OCI-LY7 (cell line): ENCODE measurements around the gene GNG12. TPM values are rescaled to one million over a fixed set of nuclear protein-coding genes. Genes with fewer than 3 reads are reported as not detected.

Source experiments
- Bru-seq: library from RNA; stranded (reverse); fragments of 400-500 nt; gene quantifications from one replicate; lab custom pipeline; 2021; lab: Mats Ljungman, UMichigan
- BruChase-seq, 2 experiments: library from RNA; stranded (reverse); fragments of 400-500 nt; gene quantifications; one replicate each; lab custom pipeline; 2021; lab: Mats Ljungman, UMichigan
- BruUV-seq: library from RNA; stranded (reverse); fragments of 400-500 nt; replicated peaks from 2 replicates; lab custom pipeline; 2021; lab: Mats Ljungman, UMichigan
- CTCF ChIA-PET: fragments of 300-600 bp; sonication (Branson Sonifier 250); formaldehyde crosslinking; loops from one replicate; lab custom pipeline; 2022; ENCODE audit warnings: antibody characterized with exemption; ENCODE audit not compliant: unreplicated experiment; lab: Charles Lee
- POLR2A ChIA-PET: fragments of 300-600 bp; sonication (Branson Sonifier 250); formaldehyde crosslinking; loops from one replicate; lab custom pipeline; 2022; ENCODE audit warnings: antibody characterized with exemption; lab: Charles Lee
- DNase-seq: peaks from one replicate; pipeline ENCODE4 v3.0.0-alpha.2; 2015; ENCODE audit warnings: low spot score
- H2AFZ ChIP-seq: fragments of 200-600 bp; sonication (generic), shearing (Covaris generic); 2 replicates; pipeline ENCODE4 v1.6.1; 2014; ENCODE audit warnings: mild to moderate bottlenecking, antibody characterized with exemption, low read length, moderate library complexity
- H3K27ac ChIP-seq: fragments of 200-600 bp; sonication (generic); 2 replicates; pipeline ENCODE4 v1.5.1; 2014; ENCODE audit warnings: mixed run types, low read depth, mild to moderate bottlenecking, moderate library complexity, low read length, inconsistent platforms; ENCODE audit not compliant: poor library complexity, severe bottlenecking
- H3K36me3 ChIP-seq: fragments of 200-600 bp; sonication (generic); 2 replicates; pipeline ENCODE4 v1.6.1; 2014; ENCODE audit warnings: mild to moderate bottlenecking, antibody characterized with exemption, low read length, moderate library complexity, mixed read lengths; ENCODE audit not compliant: insufficient read depth
- H3K4me1 ChIP-seq: fragments of 200-600 bp; sonication (generic); 2 replicates; pipeline ENCODE4 v1.5.1; 2014; ENCODE audit warnings: mild to moderate bottlenecking, low read length; ENCODE audit not compliant: insufficient read depth, poor library complexity, severe bottlenecking
- H3K4me2 ChIP-seq: fragments of 200-600 bp; sonication (generic); 2 replicates; pipeline ENCODE4 v1.6.1; 2014; ENCODE audit warnings: mild to moderate bottlenecking, low read length
- H3K4me3 ChIP-seq: fragments of 200-600 bp; sonication (generic); 2 replicates; pipeline ENCODE4 v1.5.1; 2014; ENCODE audit warnings: mild to moderate bottlenecking, low read depth, low read length; ENCODE audit not compliant: poor library complexity, severe bottlenecking
- H3K79me2 ChIP-seq: fragments of 200-600 bp; sonication (generic); 2 replicates; pipeline ENCODE4 v1.6.1; 2016; ENCODE audit warnings: low read depth, mild to moderate bottlenecking, low read length, moderate library complexity, mixed read lengths; ENCODE audit not compliant: insufficient read depth
- H3K9me2 ChIP-seq: fragments of 200-600 bp; sonication (generic); 2 replicates; pipeline ENCODE4 v1.6.1; 2016; ENCODE audit warnings: mild to moderate bottlenecking, low read length, mixed read lengths; ENCODE audit not compliant: insufficient read depth
- H3K9me3 ChIP-seq: fragments of 200-600 bp; sonication (generic); 2 replicates; pipeline ENCODE4 v1.6.1; 2014; ENCODE audit warnings: mild to moderate bottlenecking, mixed run types, low read length, mixed read lengths
- H4K20me1 ChIP-seq: fragments of 200-600 bp; sonication (generic); 2 replicates; pipeline ENCODE4 v1.6.1; 2014; ENCODE audit warnings: mild to moderate bottlenecking, antibody characterized with exemption, low read length, moderate library complexity, mixed read lengths; ENCODE audit not compliant: insufficient read depth
- EZH2phosphoT487 ChIP-seq: fragments of 200-600 bp; sonication (generic); IDR thresholded peaks from 2 replicates; pipeline ENCODE4 v1.6.1; 2018; ENCODE audit warnings: low read depth, borderline replicate concordance, mild to moderate bottlenecking, mixed run types, antibody characterized with exemption, low read length, moderate library complexity, mixed read lengths
- intact Hi-C: fragments of 100-400 bp; cut with micrococcal nuclease; formaldehyde crosslinking; loops from one replicate; pipeline ENCODE4 v1.10.0; 2022; ENCODE audit not compliant: unreplicated experiment
- long read RNA-seq: library from polyadenylated mRNA; stranded (forward); transcript quantifications from one replicate; pipeline ENCODE4 v2.0.0, GENCODE V29; 2022
- total RNA-seq, 2 experiments: library from RNA; depleted of rRNA in 1 of 2; stranded (reverse); fragments of >200 nt in 1 of 2; shearing (Covaris generic) in 1 of 2; gene quantifications; 2 replicates each; pipeline ENCODE4 v1.2.3, GENCODE V29; 2014 to 2022
- TF ChIP-seq, protein P1 (sequence below): fragments of 200-600 bp; sonication (generic); conservative IDR thresholded peaks from 2 replicates; pipeline ENCODE4 v1.5.1; 2014; ENCODE audit warnings: mild to moderate bottlenecking, antibody characterized with exemption, low read length, moderate library complexity, mixed read lengths

GNG12 gene
- total RNA-seq (2014; rRNA removed; shearing (Covaris generic)) (not detected in 2 replicates), total RNA-seq (2022) (0.10 TPM in 1 of 2 replicates, not detected in the other), Bru-seq, nascent RNA (percentile 23 among the genes with signal in this experiment), BruChase-seq, experiment 1, labeled RNA remaining after a 6-hour chase (percentile 11 among the genes with signal in this experiment), BruChase-seq, experiment 2, labeled RNA remaining after a 2-hour chase (percentile 13 among the genes with signal in this experiment)
- long read RNA-seq, result 0 reads

DNA sequence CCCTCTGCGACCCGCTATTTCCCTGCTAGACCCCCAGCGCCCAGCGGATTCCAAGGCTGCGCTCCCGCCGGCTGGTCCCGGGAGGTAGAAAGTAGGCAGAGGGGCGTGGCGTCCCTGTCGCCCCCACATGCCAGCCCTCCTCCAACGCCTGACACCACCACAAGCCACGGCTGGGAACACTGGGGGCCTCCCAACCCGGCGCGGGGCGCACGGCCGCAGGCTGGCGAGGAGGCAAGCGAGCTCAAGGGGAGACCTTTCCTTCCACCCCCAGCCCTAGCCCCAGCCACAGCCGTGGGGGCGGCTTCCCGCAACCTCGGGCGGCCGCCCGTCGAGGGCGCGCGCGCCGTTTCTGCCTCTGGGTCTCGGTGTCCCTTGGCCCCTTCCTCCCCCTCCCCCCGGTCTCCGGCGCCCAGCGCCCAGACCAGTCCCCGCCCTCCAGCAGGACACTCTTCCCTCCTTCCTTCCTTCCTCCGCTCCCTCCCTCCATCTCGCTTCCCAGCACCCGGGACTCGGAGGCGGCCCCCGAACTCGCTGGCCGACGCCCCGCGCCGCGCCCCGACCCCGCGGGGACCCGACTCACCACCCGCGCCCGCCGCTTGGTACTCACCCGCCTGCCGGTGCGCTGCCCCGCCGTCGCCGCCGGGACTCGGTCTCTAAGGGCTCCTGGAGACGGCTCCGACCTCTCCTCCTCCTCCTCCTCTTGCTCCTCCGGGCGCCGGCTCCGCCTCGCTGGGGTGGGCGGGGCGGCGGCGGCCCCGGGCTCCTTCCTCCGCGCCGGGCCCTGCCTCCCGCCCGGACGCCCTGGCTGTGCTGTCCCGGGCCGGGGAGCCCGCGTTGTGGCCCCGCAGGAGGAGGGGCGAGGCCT, at the start of gene GNG12:
Gene GNG12, minus strand, starts transcription at position 731 of the 865 bp plus-strand sequence. CDS start 125,781 bp downstream, outside the sequence.
- intact Hi-C loops, result no loop called here
- no TSS peak for BruUV-seq
- H3K79me2 ChIP-seq, result no peaks in the 10 kb centered on the region
- no peaks in the 10 kb centered on the region for H3K9me2 ChIP-seq
- CTCF ChIA-PET, result no interaction called here
- no peaks in the 10 kb centered on the region for H3K9me3 ChIP-seq
- TF ChIP-seq, protein P1, sequence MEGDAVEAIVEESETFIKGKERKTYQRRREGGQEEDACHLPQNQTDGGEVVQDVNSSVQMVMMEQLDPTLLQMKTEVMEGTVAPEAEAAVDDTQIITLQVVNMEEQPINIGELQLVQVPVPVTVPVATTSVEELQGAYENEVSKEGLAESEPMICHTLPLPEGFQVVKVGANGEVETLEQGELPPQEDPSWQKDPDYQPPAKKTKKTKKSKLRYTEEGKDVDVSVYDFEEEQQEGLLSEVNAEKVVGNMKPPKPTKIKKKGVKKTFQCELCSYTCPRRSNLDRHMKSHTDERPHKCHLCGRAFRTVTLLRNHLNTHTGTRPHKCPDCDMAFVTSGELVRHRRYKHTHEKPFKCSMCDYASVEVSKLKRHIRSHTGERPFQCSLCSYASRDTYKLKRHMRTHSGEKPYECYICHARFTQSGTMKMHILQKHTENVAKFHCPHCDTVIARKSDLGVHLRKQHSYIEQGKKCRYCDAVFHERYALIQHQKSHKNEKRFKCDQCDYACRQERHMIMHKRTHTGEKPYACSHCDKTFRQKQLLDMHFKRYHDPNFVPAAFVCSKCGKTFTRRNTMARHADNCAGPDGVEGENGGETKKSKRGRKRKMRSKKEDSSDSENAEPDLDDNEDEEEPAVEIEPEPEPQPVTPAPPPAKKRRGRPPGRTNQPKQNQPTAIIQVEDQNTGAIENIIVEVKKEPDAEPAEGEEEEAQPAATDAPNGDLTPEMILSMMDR, result no peak
- no peak for TF ChIP-seq EZH2phosphoT487
- H4K20me1 ChIP-seq, result no peaks in the 10 kb centered on the region
- no peak within 1 kb of the TSS for H3K4me3 ChIP-seq
- no peaks in the 10 kb centered on the region for H3K36me3 ChIP-seq
- no peak within 1 kb of the TSS for H3K4me2 ChIP-seq
- H2AFZ ChIP-seq, result no peak within 1 kb of the TSS
- H3K4me1 ChIP-seq, result no peaks in the 10 kb centered on the region
- POLR2A ChIA-PET, result interaction anchor here (1.1 kb wide), 1 partner anchor 12 kb away, joined by 3 read pairs; no protein-coding TSS in a partner anchor
- no peak within 1 kb of the TSS for H3K27ac ChIP-seq
- DNase-seq, result no peak

- Histone ChIP-seq H3K9me3 (no peaks in the 10 kb centered on the region), H3K36me3 (no peaks in the 10 kb centered on the region), H3K27ac (no peak overlapping the region), H3K9me2 (no peaks in the 10 kb centered on the region), H3K4me3 (no peak overlapping the region), H4K20me1 (no peaks in the 10 kb centered on the region), H3K4me1 (no peaks in the 10 kb centered on the region), H2AFZ (no peak overlapping the region), H3K4me2 (no peak overlapping the region), H3K79me2 (no peaks in the 10 kb centered on the region)
- CTCF ChIA-PET, result no interaction called here
- intact Hi-C loops, result no loop called here
- POLR2A ChIA-PET, result no interaction called here
- no TSS peak for BruUV-seq
- DNase-seq, result no peak
- TF ChIP-seq, protein P1, result no peak
- TF ChIP-seq EZH2phosphoT487, result no peak
Observed at GRCh38 chr1:67882196-67882958, 49.1 kb upstream of the GNG12 start.
